B cell (primary cell): ENCODE results near the gene UNC5A.

Experiments used
- CTCF ChIP-seq: fragments of 200-600 bp; IDR thresholded peaks from one replicate; pipeline ENCODE4 v1.8.0; 2022; ENCODE audit warnings: antibody characterized with exemption, mild to moderate bottlenecking
- EZH2 ChIP-seq: IDR thresholded peaks from 2 replicates; pipeline ENCODE4 v1.6.1; 2012; ENCODE audit warnings: borderline replicate concordance, low read depth, mild to moderate bottlenecking, moderate library complexity, low read length; ENCODE audit not compliant: insufficient read depth, poor library complexity, severe bottlenecking

- no peak for TF ChIP-seq CTCF
- no peak for TF ChIP-seq EZH2
Observed at GRCh38 chr5:176878463-176878862, 68.1 kb downstream of the UNC5A start.
